ENCODE data around the gene NOVA2. TPM values are rescaled to one million over a fixed set of nuclear protein-coding genes. Genes with fewer than 3 reads are reported as not detected.
A peak's percentile ranks its signal among the peaks of the same experiment; 100 is the strongest.

NOVA2 gene
- total RNA-seq, 1 donor from 2014 or later, result not detected

GRCh38 chr19:46000491-46001246 is 27.0 kb upstream of the NOVA2 start:
- Mint-ChIP-seq H3K27me3 (peaks cover 16% of the 10 kb centered on the region), H3K36me3 (ENCODE audit: low read depth) (peaks cover 20% of the 10 kb centered on the region), H3K9me3 (no peaks in the 10 kb centered on the region), H3K27ac (no peak overlapping the region), H3K4me3 (peak overlapping the region; percentile 72), H3K4me1 (peaks cover 32% of the 10 kb centered on the region)
- intact Hi-C loops (cut with micrococcal nuclease), result no loop called here
- peak; percentile 29 for DNase-seq
- ATAC-seq (ENCODE audit: low read depth), result peak; percentile 95
- CTCF ChIA-PET, result no interaction called here
- no peak for TF ChIP-seq CTCF (IDR thresholded peaks at IDR 0.05)
- POLR2A ChIA-PET, result interaction anchor here (0.6 kb wide), 1 partner anchor 104 kb away, joined by 5 read pairs; no protein-coding TSS in a partner anchor

GRCh38 chr19:45999653-46000121 is 26.0 kb upstream of the NOVA2 start:
- H3K27me3 Mint-ChIP-seq, result peaks cover 16% of the 10 kb centered on the region
- no peak overlapping the region for H3K27ac Mint-ChIP-seq
- no peaks in the 10 kb centered on the region for H3K9me3 Mint-ChIP-seq
- DNase-seq (no peak), ATAC-seq (ENCODE audit: low read depth) (no peak)
- ChIA-PET CTCF (no interaction called here), POLR2A (interaction anchor here (0.6 kb wide), 1 partner anchor 103 kb away, joined by 5 read pairs; no protein-coding TSS in a partner anchor)
- peak overlapping the region; percentile 11 for H3K4me3 Mint-ChIP-seq
- no peak for TF ChIP-seq CTCF (IDR thresholded peaks at IDR 0.05)
- intact Hi-C loops (cut with micrococcal nuclease), result no loop called here
- peaks cover 14% of the 10 kb centered on the region for H3K36me3 Mint-ChIP-seq (ENCODE audit: low read depth)
- peaks cover 32% of the 10 kb centered on the region for H3K4me1 Mint-ChIP-seq

GRCh38 chr19:45998834-45999233 is 25.2 kb upstream of the NOVA2 start:
- Mint-ChIP-seq H3K36me3 (ENCODE audit: low read depth) (peaks cover 14% of the 10 kb centered on the region), H3K27ac (no peak overlapping the region), H3K4me1 (peaks cover 32% of the 10 kb centered on the region), H3K9me3 (no peaks in the 10 kb centered on the region), H3K4me3 (no peak overlapping the region), H3K27me3 (peaks cover 16% of the 10 kb centered on the region)
- no peak for ATAC-seq (ENCODE audit: low read depth)
- CTCF ChIA-PET, result no interaction called here
- no peak for TF ChIP-seq CTCF (IDR thresholded peaks at IDR 0.05)
- POLR2A ChIA-PET, result interaction anchor here (0.5 kb wide), 1 partner anchor 106 kb away, joined by 5 read pairs; no protein-coding TSS in a partner anchor
- intact Hi-C loops (cut with micrococcal nuclease), result no loop called here
- no peak for DNase-seq

DNA sequence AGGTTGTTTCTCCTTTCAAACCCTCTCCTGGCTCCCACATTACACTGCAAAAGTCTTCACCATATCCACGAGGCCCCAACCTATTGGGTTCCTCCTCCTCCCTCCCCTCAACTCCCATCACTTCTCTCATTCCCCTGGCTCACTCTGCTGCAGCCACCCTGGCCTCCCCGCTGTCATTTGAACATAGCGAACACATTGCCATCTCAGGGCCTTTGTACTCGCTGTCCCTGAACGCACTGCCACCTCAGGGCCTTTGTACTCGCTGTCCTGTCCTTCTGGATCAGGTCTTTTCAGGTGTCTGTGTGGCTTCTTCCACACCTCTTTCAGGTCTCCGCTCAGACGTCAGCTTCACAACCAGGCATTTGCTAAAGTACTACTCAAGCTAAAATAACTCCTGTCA is 23.3 kb upstream of the NOVA2 start:
- peaks cover 32% of the 10 kb centered on the region for H3K4me1 Mint-ChIP-seq
- ATAC-seq (ENCODE audit: low read depth) (no peak), DNase-seq (no peak)
- H3K4me3 Mint-ChIP-seq, result peak overlapping the region; percentile 44
- H3K27me3 Mint-ChIP-seq, result peaks cover 16% of the 10 kb centered on the region
- no peak for TF ChIP-seq CTCF (IDR thresholded peaks at IDR 0.05)
- intact Hi-C loops (cut with micrococcal nuclease), result no loop called here
- ChIA-PET POLR2A (interaction anchor here (0.6 to 2.3 kb wide), 2 partner anchors 94 to 996 kb away, joined by 6 to 8 read pairs; partner anchors contain the start of gene MYPOP), CTCF (no interaction called here)
- no peaks in the 10 kb centered on the region for H3K9me3 Mint-ChIP-seq
- peaks cover 7% of the 10 kb centered on the region for H3K36me3 Mint-ChIP-seq (ENCODE audit: low read depth)
- no peak overlapping the region for H3K27ac Mint-ChIP-seq

DNA sequence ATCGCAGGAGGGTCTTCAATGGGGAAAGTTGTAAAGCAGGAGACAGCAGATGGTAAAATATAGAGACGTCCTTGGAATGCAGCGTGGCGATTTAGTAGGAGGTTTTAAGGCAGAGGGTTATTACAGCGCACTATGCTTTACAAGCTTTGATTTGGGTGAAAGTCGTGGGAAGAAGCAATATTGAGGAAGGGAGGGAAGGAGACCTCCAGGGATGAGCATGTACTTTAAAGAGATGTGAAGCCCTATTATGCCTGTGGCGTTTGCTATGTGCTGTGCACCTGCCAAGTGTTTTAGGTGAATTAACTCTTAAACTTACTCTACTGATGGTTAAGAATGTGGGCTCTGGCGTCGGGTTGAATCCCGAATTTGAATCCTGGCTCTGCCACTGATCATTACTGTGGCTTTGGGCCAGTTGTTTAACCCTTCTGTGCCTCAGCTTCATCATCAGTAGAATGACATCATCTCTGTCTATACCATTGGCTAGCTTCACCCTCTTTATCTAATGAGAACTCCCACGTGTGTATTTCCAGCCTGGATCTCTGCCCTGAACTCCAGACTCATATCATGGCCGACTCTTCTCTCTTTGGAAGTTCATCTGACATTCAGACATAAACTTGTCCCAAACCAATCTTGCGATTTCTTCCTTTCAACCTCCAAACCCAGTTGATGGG is 22.2 kb upstream of the NOVA2 start:
- H3K27me3 Mint-ChIP-seq, result peaks cover 20% of the 10 kb centered on the region
- ChIA-PET CTCF (interaction anchor here (1.0 kb wide), 1 partner anchor 21 kb away, joined by 6 read pairs; no protein-coding TSS in a partner anchor), POLR2A (interaction anchor here (0.5 to 2.3 kb wide), 9 partner anchors 14 to 997 kb away, joined by 3 to 8 read pairs (median 4); partner anchors contain the start of genes IRF2BP1, MYPOP and SIX5)
- no peak overlapping the region for H3K4me3 Mint-ChIP-seq
- no peak overlapping the region for H3K27ac Mint-ChIP-seq
- H3K9me3 Mint-ChIP-seq, result no peaks in the 10 kb centered on the region
- ATAC-seq (ENCODE audit: low read depth) (no peak), DNase-seq (no peak)
- no peak for TF ChIP-seq CTCF (IDR thresholded peaks at IDR 0.05)
- peaks cover 7% of the 10 kb centered on the region for H3K36me3 Mint-ChIP-seq (ENCODE audit: low read depth)
- intact Hi-C loops (cut with micrococcal nuclease), result loop anchor here (1.0 to 2.0 kb wide), 8 partner anchors 20 to 1353 kb away; partner anchors contain the start of genes DACT3, DHX34, IRF2BP1 and MYPOP
- H3K4me1 Mint-ChIP-seq, result peaks cover 30% of the 10 kb centered on the region
